ENCODE results near the gene SUSD1. TPM values are rescaled to one million over a fixed set of nuclear protein-coding genes. Genes with fewer than 3 reads are reported as not detected.

The SUSD1 gene
- total and polyA plus RNA-seq, 2 donors (not counting 3 experiments of a cell fraction or from before 2014, with no cell fraction given): 33.1 to 37.8 TPM

DNA sequence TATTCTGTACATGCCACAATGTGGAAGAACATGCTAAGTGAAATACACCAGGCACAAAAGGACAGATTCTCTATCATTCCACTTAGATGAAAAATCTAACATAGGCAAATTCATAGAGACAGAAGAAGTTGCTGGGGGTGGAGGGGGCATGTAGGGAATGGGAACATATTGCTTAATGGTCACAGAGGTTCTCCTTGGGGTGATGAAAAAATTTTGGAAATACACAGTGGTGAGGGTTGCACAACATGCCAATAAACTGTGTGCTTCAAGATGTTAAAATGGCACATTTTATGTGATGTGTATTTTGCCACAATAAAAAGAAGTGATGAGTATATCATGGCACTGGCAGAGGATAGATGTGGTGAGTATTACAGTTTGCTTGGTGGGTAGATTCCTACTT, 111.9 kb downstream of the SUSD1 start:
- no TSS peak for BruUV-seq (replicated peaks)
- TF ChIP-seq, protein P1, sequence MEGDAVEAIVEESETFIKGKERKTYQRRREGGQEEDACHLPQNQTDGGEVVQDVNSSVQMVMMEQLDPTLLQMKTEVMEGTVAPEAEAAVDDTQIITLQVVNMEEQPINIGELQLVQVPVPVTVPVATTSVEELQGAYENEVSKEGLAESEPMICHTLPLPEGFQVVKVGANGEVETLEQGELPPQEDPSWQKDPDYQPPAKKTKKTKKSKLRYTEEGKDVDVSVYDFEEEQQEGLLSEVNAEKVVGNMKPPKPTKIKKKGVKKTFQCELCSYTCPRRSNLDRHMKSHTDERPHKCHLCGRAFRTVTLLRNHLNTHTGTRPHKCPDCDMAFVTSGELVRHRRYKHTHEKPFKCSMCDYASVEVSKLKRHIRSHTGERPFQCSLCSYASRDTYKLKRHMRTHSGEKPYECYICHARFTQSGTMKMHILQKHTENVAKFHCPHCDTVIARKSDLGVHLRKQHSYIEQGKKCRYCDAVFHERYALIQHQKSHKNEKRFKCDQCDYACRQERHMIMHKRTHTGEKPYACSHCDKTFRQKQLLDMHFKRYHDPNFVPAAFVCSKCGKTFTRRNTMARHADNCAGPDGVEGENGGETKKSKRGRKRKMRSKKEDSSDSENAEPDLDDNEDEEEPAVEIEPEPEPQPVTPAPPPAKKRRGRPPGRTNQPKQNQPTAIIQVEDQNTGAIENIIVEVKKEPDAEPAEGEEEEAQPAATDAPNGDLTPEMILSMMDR (IDR thresholded peaks at IDR 0.05; ENCODE audit: extremely low read depth in 1 of 2, insufficient read depth in 1 of 2, low read depth in 1 of 2, low read length in 2 of 2): no peak
- TF ChIP-seq POLR2AphosphoS5 (IDR thresholded peaks at IDR 0.05; ENCODE audit: insufficient read depth, low read depth, low read length) (no peak), MYC (IDR thresholded peaks at IDR 0.05; ENCODE audit: low read depth, low read length) (no peak), POLR2A (IDR thresholded peaks at IDR 0.05; ENCODE audit: low read depth, low read length) (no peak), JUN (IDR thresholded peaks at IDR 0.05; ENCODE audit: borderline replicate concordance, insufficient read depth, insufficient read length, low read depth) (no peak), FOS (IDR thresholded peaks at IDR 0.05; ENCODE audit: borderline replicate concordance, insufficient read depth, low read length) (no peak), GATA2 (IDR thresholded peaks at IDR 0.05; ENCODE audit: insufficient read depth, insufficient read length, low read depth, low read length) (no peak), EZH2 (IDR thresholded peaks at IDR 0.05; ENCODE audit: borderline replicate concordance, low read depth, low read length, severe bottlenecking) (no peak)
- TF ChIP-seq, protein P2, sequence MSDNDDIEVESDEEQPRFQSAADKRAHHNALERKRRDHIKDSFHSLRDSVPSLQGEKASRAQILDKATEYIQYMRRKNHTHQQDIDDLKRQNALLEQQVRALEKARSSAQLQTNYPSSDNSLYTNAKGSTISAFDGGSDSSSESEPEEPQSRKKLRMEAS (IDR thresholded peaks at IDR 0.05; ENCODE audit: insufficient read depth, insufficient read length): no peak
- ChIA-PET POLR2A (no interaction called here), CTCF (interaction anchor here (1.3 kb wide), 1 partner anchor 11 kb away, joined by 5 read pairs; no protein-coding TSS in a partner anchor)
- peaks cover 35% of the 10 kb centered on the region for H3K4me1 ChIP-seq (ENCODE audit: control insufficient read depth, extremely low read depth, insufficient read depth, low read length)
- no peaks in the 10 kb centered on the region for H3K9me1 ChIP-seq (replicated peaks; ENCODE audit: control insufficient read depth, extremely low read depth, insufficient read depth, low read length)
- no peaks in the 10 kb centered on the region for H4K20me1 ChIP-seq (replicated peaks; ENCODE audit: control insufficient read depth, extremely low read depth, insufficient read depth, low read length)
- no peaks in the 10 kb centered on the region for H3K36me3 ChIP-seq (ENCODE audit: control insufficient read depth in 2 of 2, extremely low read depth in 1 of 2, insufficient read depth in 2 of 2, low read length in 2 of 2)
- no peak overlapping the region for H3K4me3 ChIP-seq (replicated peaks in 1 of 3; ENCODE audit: insufficient read depth in 1 of 3, low read depth in 1 of 3, low read length in 3 of 3)
- no peak overlapping the region for H3K27ac ChIP-seq (ENCODE audit: insufficient read depth, low read depth, low read length)
- intact Hi-C loops (cut with micrococcal nuclease): no loop called here
- H3K27me3 ChIP-seq (ENCODE audit: control insufficient read depth in 2 of 2, insufficient read depth in 2 of 2, low read length in 2 of 2): no peaks in the 10 kb centered on the region
- H3K9ac ChIP-seq (replicated peaks; ENCODE audit: extremely low read depth, insufficient read depth, low read length): no peak overlapping the region
- no peaks in the 10 kb centered on the region for H3K79me2 ChIP-seq (ENCODE audit: control insufficient read depth, insufficient read depth, low read length)
- no peaks in the 10 kb centered on the region for H3K9me3 ChIP-seq (replicated peaks; ENCODE audit: control insufficient read depth, insufficient read depth, low read length)
- dilution Hi-C loops (cut with MboI; ENCODE audit: extremely low pct_ligation_motif_present, low sequenced_read_pairs): no loop called here
- H3K4me2 ChIP-seq (ENCODE audit: insufficient read depth, low read length): no peak overlapping the region
- DNase-seq (ENCODE audit: low read depth, low spot score) (no peak), FAIRE-seq (no peak)
- no peak overlapping the region for H2AFZ ChIP-seq (ENCODE audit: low read depth, low read length)

All from endothelial cell of umbilical vein (primary cell).